RWPE2 (cell line): Measurements from ENCODE around the gene SERTAD1.
"Not testable (repeated sequence)": the region's sequence is repeated elsewhere in the genome, so short reads cannot be mapped to it uniquely, and the experiment has no call there.

Experiments
- ATAC-seq: fragments of 200-7000 bp; cut with Tn5 transposase; 3 replicates; pipeline ENCODE4 v1.9.1; 2021; ENCODE audit warnings: low read depth
- DNase-seq: peaks from one replicate; pipeline ENCODE4 v3.0.0-alpha.2; 2020; ENCODE audit warnings: low spot score
- H3K27ac ChIP-seq: fragments of 450-650 bp; 2 replicates; pipeline ENCODE4 v1.5.1; 2017; ENCODE audit warnings: mild to moderate bottlenecking; ENCODE audit not compliant: poor library complexity, severe bottlenecking
- H3K27me3 ChIP-seq: fragments of 250-450 bp; sonication (Bioruptor Pico); 2 replicates; pipeline ENCODE4 v1.5.1; 2021; ENCODE audit warnings: mild to moderate bottlenecking, moderate library complexity; ENCODE audit not compliant: insufficient read depth, poor library complexity, severe bottlenecking
- H3K36me3 ChIP-seq: fragments of 250-450 bp; sonication (Bioruptor Pico); 2 replicates; pipeline ENCODE4 v1.5.1; 2020; ENCODE audit warnings: low read depth, mild to moderate bottlenecking, moderate library complexity
- H3K4me1 ChIP-seq: fragments of 250-450 bp; sonication (Bioruptor Pico); 2 replicates; pipeline ENCODE4 v1.5.1; 2021; ENCODE audit warnings: mild to moderate bottlenecking, moderate library complexity; ENCODE audit not compliant: insufficient read depth, poor library complexity, severe bottlenecking
- H3K4me3 ChIP-seq: fragments of 250-450 bp; sonication (Bioruptor Pico); 2 replicates; pipeline ENCODE4 v1.5.1; 2021; ENCODE audit warnings: mild to moderate bottlenecking, moderate library complexity; ENCODE audit not compliant: severe bottlenecking
- H3K9me3 ChIP-seq: fragments of 250-450 bp; sonication (Bioruptor Pico); 2 replicates; pipeline ENCODE4 v1.5.1; 2021; ENCODE audit warnings: mild to moderate bottlenecking, moderate library complexity; ENCODE audit not compliant: severe bottlenecking
- TF ChIP-seq, protein P1 (sequence below): fragments of 450-650 bp; IDR thresholded peaks from one replicate; pipeline ENCODE4 v1.5.1; 2017; ENCODE audit warnings: mild to moderate bottlenecking, moderate library complexity; ENCODE audit not compliant: poor library complexity, severe bottlenecking

Gene SERTAD1

DNA sequence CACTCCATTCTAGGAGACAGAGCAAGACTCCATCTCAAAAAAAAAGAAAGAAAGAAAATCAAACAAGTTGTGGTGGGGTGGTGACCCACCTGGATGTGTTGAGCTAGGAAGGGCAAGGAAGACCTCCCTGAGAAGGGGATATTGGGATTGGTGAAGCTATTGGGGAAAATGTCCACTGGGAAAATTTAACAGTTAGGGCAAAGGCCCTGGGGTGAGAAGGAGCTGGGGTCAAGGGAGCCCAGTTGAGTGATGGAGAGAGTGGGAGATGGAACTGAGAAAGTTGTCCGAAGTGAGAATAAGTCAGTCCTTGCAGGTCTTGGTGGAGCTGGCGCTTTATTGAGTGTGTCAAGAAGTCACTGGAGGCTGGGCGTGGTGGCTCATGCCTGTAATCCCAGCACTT lies 12.5 kb upstream of the SERTAD1 start:
- ATAC-seq: no peak
- H3K27ac ChIP-seq: no peak overlapping the region
- peaks cover 26% of the 10 kb centered on the region for H3K36me3 ChIP-seq
- H3K4me1 ChIP-seq: peaks cover 9% of the 10 kb centered on the region
- H3K4me3 ChIP-seq: no peak overlapping the region
- TF ChIP-seq, protein P1, sequence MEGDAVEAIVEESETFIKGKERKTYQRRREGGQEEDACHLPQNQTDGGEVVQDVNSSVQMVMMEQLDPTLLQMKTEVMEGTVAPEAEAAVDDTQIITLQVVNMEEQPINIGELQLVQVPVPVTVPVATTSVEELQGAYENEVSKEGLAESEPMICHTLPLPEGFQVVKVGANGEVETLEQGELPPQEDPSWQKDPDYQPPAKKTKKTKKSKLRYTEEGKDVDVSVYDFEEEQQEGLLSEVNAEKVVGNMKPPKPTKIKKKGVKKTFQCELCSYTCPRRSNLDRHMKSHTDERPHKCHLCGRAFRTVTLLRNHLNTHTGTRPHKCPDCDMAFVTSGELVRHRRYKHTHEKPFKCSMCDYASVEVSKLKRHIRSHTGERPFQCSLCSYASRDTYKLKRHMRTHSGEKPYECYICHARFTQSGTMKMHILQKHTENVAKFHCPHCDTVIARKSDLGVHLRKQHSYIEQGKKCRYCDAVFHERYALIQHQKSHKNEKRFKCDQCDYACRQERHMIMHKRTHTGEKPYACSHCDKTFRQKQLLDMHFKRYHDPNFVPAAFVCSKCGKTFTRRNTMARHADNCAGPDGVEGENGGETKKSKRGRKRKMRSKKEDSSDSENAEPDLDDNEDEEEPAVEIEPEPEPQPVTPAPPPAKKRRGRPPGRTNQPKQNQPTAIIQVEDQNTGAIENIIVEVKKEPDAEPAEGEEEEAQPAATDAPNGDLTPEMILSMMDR: no peak
- H3K9me3 ChIP-seq: no peaks in the 10 kb centered on the region
- no peaks in the 10 kb centered on the region for H3K27me3 ChIP-seq
- DNase-seq: no peak

DNA sequence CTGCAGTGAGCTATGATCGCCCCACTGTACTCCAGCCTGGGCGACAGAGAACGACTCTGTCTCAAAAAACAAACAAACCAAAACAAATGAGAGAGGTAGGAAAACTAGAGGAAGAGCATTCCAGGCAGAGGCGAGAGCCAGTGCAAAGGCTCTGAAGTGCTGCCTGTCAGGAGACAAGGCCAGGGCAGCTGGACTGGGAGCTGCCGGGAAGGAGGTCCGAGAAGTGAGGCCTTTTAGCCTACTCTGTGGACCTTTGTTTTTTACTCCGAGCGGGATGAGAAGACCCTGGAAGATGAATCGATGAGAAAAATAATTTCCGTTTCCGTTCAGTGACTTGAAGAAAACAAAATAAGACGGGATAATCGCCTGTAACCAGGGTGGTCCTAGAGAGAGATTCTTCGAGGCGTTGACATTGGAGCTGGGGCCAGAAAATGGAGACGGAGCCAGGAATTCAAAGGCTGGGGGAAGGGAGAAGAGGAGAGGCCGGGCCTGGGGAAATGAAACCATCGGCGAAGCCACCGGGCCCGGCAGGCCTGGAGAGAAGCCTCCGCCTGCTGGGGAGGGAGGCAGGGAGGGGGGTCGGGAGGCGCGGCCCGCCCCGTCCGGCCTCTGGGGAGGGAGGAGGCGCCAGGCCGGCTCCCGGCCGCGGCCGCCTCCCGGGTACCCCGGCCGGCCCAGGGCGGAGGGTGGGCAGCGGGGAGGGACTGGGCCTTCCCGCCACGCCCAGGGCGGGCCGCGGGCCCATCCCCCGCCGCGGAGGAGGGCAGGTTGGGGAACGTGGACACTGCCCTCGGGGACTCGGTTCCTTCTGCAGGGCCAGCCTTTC lies 7.8 kb upstream of the SERTAD1 start:
- Histone ChIP-seq H3K27ac (peak overlapping the region; percentile 79), H3K4me3 (peak overlapping the region; percentile 25), H3K27me3 (no peaks in the 10 kb centered on the region), H3K9me3 (no peaks in the 10 kb centered on the region), H3K36me3 (no peaks in the 10 kb centered on the region), H3K4me1 (peaks cover 14% of the 10 kb centered on the region)
- ATAC-seq (peak; percentile 94), DNase-seq (peak; percentile 86)
- TF ChIP-seq, protein P1: no peak

DNA sequence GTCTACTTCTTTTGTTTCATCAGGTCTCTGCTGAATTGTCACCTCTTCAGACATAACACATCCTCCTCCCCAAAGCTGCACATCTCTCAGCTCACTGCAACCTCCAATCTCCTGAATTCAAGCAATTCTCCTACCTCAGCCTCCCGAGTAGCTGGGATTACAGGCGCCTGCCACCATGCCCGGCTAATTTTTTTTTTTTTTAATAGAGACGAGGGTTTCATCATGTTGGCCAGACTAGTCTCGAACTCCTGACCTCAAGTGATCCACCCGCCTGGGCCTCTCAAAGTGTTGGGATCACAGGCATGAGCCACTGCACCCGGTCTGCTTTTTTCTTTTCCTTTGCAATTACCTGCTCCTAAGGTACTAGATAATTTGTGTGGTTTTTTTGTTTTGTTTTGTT lies 7.0 kb upstream of the SERTAD1 start:
- not testable (repeated sequence) for H3K9me3 ChIP-seq, DNase-seq, H3K27me3 ChIP-seq, ATAC-seq, H3K4me3 ChIP-seq, H3K36me3 ChIP-seq
- Histone ChIP-seq H3K4me1 (peaks cover 14% of the 10 kb centered on the region), H3K27ac (peak overlapping the region; percentile 79)

DNA sequence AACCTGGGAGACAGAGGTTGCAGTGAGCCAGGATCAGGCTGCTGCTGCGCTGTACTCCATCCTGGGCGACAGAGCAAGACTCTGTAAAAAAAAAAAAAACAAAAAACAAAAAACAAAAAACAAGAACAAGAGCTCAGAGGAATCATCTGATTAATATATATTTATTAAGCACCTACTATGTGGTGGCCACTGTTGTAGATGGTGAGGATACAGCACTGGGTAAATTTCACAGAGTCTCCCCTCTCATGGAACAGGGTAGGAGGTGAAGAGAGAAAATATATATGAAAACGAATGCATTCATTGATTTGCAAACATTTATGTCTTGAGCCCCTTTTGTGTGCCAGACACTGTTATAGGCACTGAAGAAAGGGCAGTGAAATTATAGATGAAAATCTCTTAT lies 5.9 kb upstream of the SERTAD1 start:
- Histone ChIP-seq H3K4me1 (peaks cover 14% of the 10 kb centered on the region), H3K27ac (no peak overlapping the region)
- ATAC-seq: no peak

DNA sequence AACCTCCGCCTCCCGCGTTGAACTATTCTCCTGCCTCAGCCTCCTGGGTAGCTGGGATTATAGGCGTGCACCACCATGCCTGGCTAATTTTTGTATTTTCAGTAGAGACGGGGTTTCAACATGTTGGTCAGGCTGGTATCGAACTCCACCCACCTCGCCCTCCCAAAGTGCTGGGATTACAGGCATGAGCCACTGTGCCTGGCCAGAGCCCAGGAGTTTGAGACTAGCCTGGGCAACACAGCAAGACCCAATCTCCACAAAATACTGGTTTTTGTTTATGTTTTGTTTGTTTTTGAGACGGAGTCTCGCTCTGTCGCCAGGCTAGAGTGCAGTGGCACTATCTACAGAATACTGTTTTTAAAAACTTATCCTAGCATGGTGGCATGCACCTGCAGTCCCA lies 4.5 kb upstream of the SERTAD1 start:
- DNase-seq, H3K27me3 ChIP-seq, H3K9me3 ChIP-seq, ATAC-seq, H3K36me3 ChIP-seq, H3K4me3 ChIP-seq, H3K27ac ChIP-seq: not testable (repeated sequence)
- peaks cover 14% of the 10 kb centered on the region for H3K4me1 ChIP-seq

More for the DNA sequence above, 5.9 kb upstream of the SERTAD1 start:
- H3K4me3 ChIP-seq: no peak overlapping the region
- no peaks in the 10 kb centered on the region for H3K36me3 ChIP-seq
- DNase-seq: no peak
- no peaks in the 10 kb centered on the region for H3K27me3 ChIP-seq
- TF ChIP-seq, protein P1: no peak
- H3K9me3 ChIP-seq: no peaks in the 10 kb centered on the region

DNA sequence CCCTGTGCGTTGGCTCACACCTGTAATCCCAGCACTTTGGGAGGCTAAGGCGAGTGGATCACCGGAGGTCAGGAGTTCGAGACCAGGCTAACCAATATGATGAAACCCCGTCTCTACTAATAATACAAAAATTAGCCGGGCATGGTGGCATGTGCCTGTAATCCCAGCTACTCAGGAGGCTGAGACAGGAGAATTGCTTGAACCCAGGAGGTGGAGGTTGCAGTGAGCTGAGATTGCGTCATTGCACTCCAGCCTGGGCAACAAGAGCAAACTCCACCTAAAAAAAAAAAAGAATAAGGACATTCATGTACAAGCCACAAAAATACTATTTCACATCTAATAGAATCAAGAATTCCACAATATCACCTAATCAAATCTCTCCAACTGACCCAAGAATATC lies 2.4 kb upstream of the SERTAD1 start:
- not testable (repeated sequence) for H3K27ac ChIP-seq, DNase-seq, H3K36me3 ChIP-seq, H3K9me3 ChIP-seq, H3K4me3 ChIP-seq, H3K27me3 ChIP-seq, ATAC-seq
- peaks cover 14% of the 10 kb centered on the region for H3K4me1 ChIP-seq
